GM12878 (cell line): ENCODE results near the gene ZIC1. TPM values are rescaled to one million over a fixed set of nuclear protein-coding genes. Genes with fewer than 3 reads are reported as not detected.

Experiments
- ATAC-seq: fragments of 200-7000 bp; cut with Tn5 transposase; 3 replicates; pipeline ENCODE4 v1.9.1; 2020; ENCODE audit warnings: mild to moderate bottlenecking, moderate library complexity
- BruUV-seq: library from RNA; stranded (reverse); fragments of 400-500 nt; replicated peaks from 2 replicates; lab custom pipeline; 2021; lab: Mats Ljungman, UMichigan
- CTCF ChIA-PET: fragments of 300-600 bp; sonication (Branson Sonifier 250); formaldehyde crosslinking; extraction: SDS; loops from one replicate; lab custom pipeline; 2021; ENCODE audit warnings: inconsistent platforms; lab: Yijun Ruan, JAX
- POLR2A ChIA-PET: fragments of 350-600 bp; formaldehyde crosslinking; extraction: SDS; loops from one replicate; lab custom pipeline; 2021; ENCODE audit warnings: inconsistent platforms; lab: Charles Lee
- RAD21 ChIA-PET: fragments of 300-600 bp; sonication (Branson Sonifier 250); formaldehyde crosslinking; loops from one replicate; lab custom pipeline; 2023; ENCODE audit warnings: antibody characterized with exemption; ENCODE audit not compliant: unreplicated experiment; lab: Charles Lee
- SMC1A ChIA-PET: fragments of 300-600 bp; sonication (Branson Sonifier 250); formaldehyde crosslinking; loops from one replicate; lab custom pipeline; 2023; ENCODE audit not compliant: unreplicated experiment, uncharacterized antibody; lab: Charles Lee
- DNase-seq: peaks from one replicate; pipeline ENCODE4 v3.0.0-alpha.2; 2011; ENCODE audit warnings: low read depth, low spot score
- FAIRE-seq: peaks from 3 replicates; lab custom pipeline; 2011; peaks lifted over from hg19 to GRCh38; lab: Jason Lieb, UNC
- H2AFZ ChIP-seq: 2 replicates; pipeline ENCODE4 v1.6.0; 2011; ENCODE audit warnings: low read depth, low read length, control low read depth; ENCODE audit not compliant: control insufficient read depth
- H3K27ac ChIP-seq: 2 replicates; pipeline ENCODE4 v1.5.1; 2011; ENCODE audit warnings: control low read depth; ENCODE audit not compliant: control insufficient read depth, insufficient read depth
- H3K27me3 ChIP-seq, 2 experiments: replicated peaks in 1 of 2; 2 replicates each; pipeline versions ENCODE4 v1.6.0 to v1.6.1; 2011; ENCODE audit warnings: low read length in 1 of 2; ENCODE audit not compliant: control insufficient read depth in 2 of 2, insufficient read depth in 2 of 2
- H3K36me3 ChIP-seq, 2 experiments: 2 replicates each; pipeline ENCODE4 v1.5.1; 2011; ENCODE audit warnings: low read length in 1 of 2; ENCODE audit not compliant: control insufficient read depth in 2 of 2, insufficient read depth in 2 of 2
- H3K4me1 ChIP-seq: 2 replicates; pipeline ENCODE4 v1.6.1; 2011; ENCODE audit warnings: mild to moderate bottlenecking, low read length, moderate library complexity, mixed read lengths; ENCODE audit not compliant: control insufficient read depth, insufficient read depth
- H3K4me2 ChIP-seq: 2 replicates; pipeline ENCODE4 v1.6.0; 2011; ENCODE audit warnings: control low read depth; ENCODE audit not compliant: control insufficient read depth, insufficient read depth
- H3K4me3 ChIP-seq: fragments of 200-600 bp; sonication (generic); 2 replicates; pipeline ENCODE4 v1.5.1; 2016
- H3K79me2 ChIP-seq: 2 replicates; pipeline ENCODE4 v1.6.0; 2011; ENCODE audit warnings: low read length; ENCODE audit not compliant: control insufficient read depth, insufficient read depth
- H3K9ac ChIP-seq: 2 replicates; pipeline ENCODE4 v1.8.0; 2011; ENCODE audit warnings: low read length, control low read depth, mixed read lengths; ENCODE audit not compliant: control insufficient read depth, insufficient read depth
- H3K9me3 ChIP-seq: replicated peaks from 3 replicates; pipeline ENCODE4 v1.5.1; 2011; ENCODE audit warnings: mild to moderate bottlenecking, low read length; ENCODE audit not compliant: control insufficient read depth, insufficient read depth
- H4K20me1 ChIP-seq: 2 replicates; pipeline ENCODE4 v1.6.0; 2011; ENCODE audit not compliant: control insufficient read depth, insufficient read depth
- CHD2 ChIP-seq: IDR thresholded peaks from 2 replicates; pipeline ENCODE4 v1.6.1; 2011; ENCODE audit warnings: low read depth, low read length, improper control_type of control experiment, borderline replicate concordance
- CTCF ChIP-seq, 3 experiments: IDR thresholded peaks in 2 of 3; conservative IDR thresholded peaks in 1 of 3; 2 replicates each; pipeline ENCODE4 v1.5.1; 2011; ENCODE audit warnings: low read depth in 3 of 3, low read length in 3 of 3, mild to moderate bottlenecking in 3 of 3, control low read depth in 2 of 3, moderate library complexity in 2 of 3, inconsistent platforms in 1 of 3, mixed read lengths in 1 of 3; ENCODE audit not compliant: control insufficient read depth in 2 of 3, insufficient read depth in 1 of 3; ENCODE audit errors: extremely low read depth in 1 of 3
- RAD21 ChIP-seq: IDR thresholded peaks from 2 replicates; pipeline ENCODE4 v1.6.1; 2011; ENCODE audit warnings: mild to moderate bottlenecking, low read depth, low read length, moderate library complexity; ENCODE audit not compliant: insufficient read depth
- SMC3 ChIP-seq: IDR thresholded peaks from 2 replicates; pipeline ENCODE4 v1.6.1; 2011; ENCODE audit warnings: low read length, improper control_type of control experiment, borderline replicate concordance
- WGBS: methylation state at CpG from one replicate; pipeline ENCODE4 v1.1.6; 2016; ENCODE audit warnings: low lambda C conversion rate; ENCODE audit not compliant: insufficient replicate concordance, insufficient coverage; ENCODE audit errors: missing lambda C conversion rate; 5-methylcytosine and 5-hydroxymethylcytosine counted together
- in situ Hi-C: fragments of 300-500 bp; cut with MboI; formaldehyde crosslinking; loops from 9 replicates; pipeline ENCODE4 v1.14.3; 2018; ENCODE audit warnings: mixed read lengths
- intact Hi-C: fragments of 100-400 bp; cut with micrococcal nuclease; formaldehyde crosslinking; loops from one replicate; pipeline ENCODE4 v1.14.2; 2022; ENCODE audit not compliant: unreplicated experiment
- polyA plus RNA-seq, 11 experiments: library from polyadenylated mRNA; depleted of rRNA in 4 of 11; unstranded in 6 of 11; stranded (reverse) in 5 of 11; fragments of >200 nt; fragmentation: Nextera tagmentation in 4 of 11; fragmentation: Illumina TruSeq in 1 of 11; extraction: Ambion mirVana in 4 of 11; extraction: Trizol in 1 of 11; gene quantifications; 1 replicate in 1 of 11; 2 replicates in 10 of 11; pipeline versions ENCODE4 v1.2.1 to v1.2.3, GENCODE V29; 2011 to 2016; ENCODE audit warnings: inconsistent platforms in 2 of 11, missing spikeins in 2 of 11, low read depth in 1 of 11
- total RNA-seq, 4 experiments: library from RNA; depleted of rRNA in 3 of 4; stranded (reverse); fragments of >200 nt in 3 of 4; fragmentation: Illumina TruSeq in 1 of 4; extraction: Trizol in 1 of 4; gene quantifications; 2 replicates each; pipeline versions ENCODE4 v1.2.1 to v1.2.3, GENCODE V29; 2013 to 2021

Gene ZIC1
- total and polyA plus RNA-seq, 10 of the 15 experiments (the other 5 are each of a cell fraction or from before 2014, with no cell fraction given), result not detected

DNA sequence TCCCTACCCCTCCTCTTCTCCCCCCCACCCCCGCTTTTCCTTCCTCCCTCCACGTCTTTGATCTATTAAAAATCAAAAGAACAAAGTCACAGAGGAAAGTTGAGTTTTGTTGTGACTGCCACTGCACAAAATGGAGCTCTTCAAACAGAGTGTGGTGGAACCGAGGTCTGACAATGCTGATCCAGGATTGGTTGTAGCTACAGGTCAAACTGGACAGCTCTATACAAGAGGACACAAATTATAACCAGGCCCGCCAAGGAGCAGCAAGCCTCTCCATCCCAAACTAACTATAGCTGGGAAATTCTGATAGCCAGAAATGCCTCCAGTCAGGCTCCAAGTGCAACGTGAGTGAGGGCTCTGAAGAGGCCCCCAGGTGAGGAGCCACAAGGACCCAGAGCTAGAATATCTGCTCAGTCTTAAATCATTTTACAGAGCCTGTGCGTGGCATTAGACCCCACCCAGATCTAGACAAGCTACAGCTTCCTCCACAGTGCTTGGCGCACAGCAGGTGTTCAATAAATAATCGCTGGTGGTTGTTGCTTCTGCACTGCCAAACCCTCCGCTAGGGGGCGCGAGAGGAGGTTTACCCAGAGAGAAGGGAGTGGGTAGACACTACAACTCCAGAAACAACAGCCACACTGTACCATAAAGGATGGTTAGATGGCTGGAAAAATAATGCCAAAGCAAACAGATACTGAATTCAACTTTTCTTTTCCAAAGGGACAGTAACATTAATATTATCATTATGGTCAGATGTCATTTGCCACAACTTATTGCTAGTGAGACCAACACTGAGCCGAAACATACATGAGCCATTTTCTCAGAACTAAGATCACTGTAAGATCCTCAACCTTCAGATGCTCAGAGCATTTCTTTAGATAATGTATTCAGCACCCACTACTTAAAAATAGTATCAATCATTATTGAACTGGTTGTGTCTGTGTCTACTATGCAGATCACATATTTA is 47.4 kb upstream of the ZIC1 start:
- no peaks in the 10 kb centered on the region; the same call in 2 of the 3 replicates for H3K9me3 ChIP-seq
- TF ChIP-seq CTCF (IDR thresholded peaks at IDR 0.05 in 2 of 3, conservative IDR thresholded peaks at IDR 0.05 in 1 of 3; ENCODE audit: control insufficient read depth in 2 of 3, extremely low read depth in 1 of 3, insufficient read depth in 1 of 3, low read depth in 3 of 3, low read length in 3 of 3) (peak; percentile 61 to 66 (median 64)), CHD2 (no peak), RAD21 (peak; percentile 41; the same call in 1 of the 2 replicates), SMC3 (peak; percentile 31; the same call in 1 of the 2 replicates)
- WGBS, result 7% methylated on average over 11 of the region's 12 CpGs
- H3K4me3 ChIP-seq, result no peak overlapping the region
- H3K36me3 ChIP-seq, result no peaks in the 10 kb centered on the region
- H2AFZ ChIP-seq, result no peak overlapping the region
- no peaks in the 10 kb centered on the region for H3K4me1 ChIP-seq
- no peaks in the 10 kb centered on the region for H4K20me1 ChIP-seq
- H3K9ac ChIP-seq, result no peak overlapping the region
- no peak overlapping the region for H3K27ac ChIP-seq
- no peak for FAIRE-seq
- in situ Hi-C loops (no loop called here), intact Hi-C loops (loop anchor here (10.0 kb wide), 1 partner anchor 1023 kb away; no protein-coding TSS in a partner anchor)
- no peak overlapping the region for H3K4me2 ChIP-seq
- H3K27me3 ChIP-seq, result peaks cover 5 to 26% of the 10 kb centered on the region in 2 experiments
- SMC1A ChIA-PET, result interaction anchor here (0.6 to 2.5 kb wide), 7 partner anchors 9 to 801 kb away, joined by 3 to 15 read pairs (median 3); no protein-coding TSS in a partner anchor
- RAD21 ChIA-PET, result interaction anchor here (0.7 to 3.7 kb wide), 5 partner anchors 255 to 841 kb away, joined by 3 to 16 read pairs (median 4); no protein-coding TSS in a partner anchor
- ATAC-seq, result peak; percentile 94
- BruUV-seq, result no TSS peak
- no peak for DNase-seq
- POLR2A ChIA-PET, result no interaction called here
- H3K79me2 ChIP-seq, result no peaks in the 10 kb centered on the region
- CTCF ChIA-PET, result interaction anchor here (0.6 to 3.7 kb wide), 13 partner anchors 12 to 1515 kb away, joined by 3 to 40 read pairs (median 3); no protein-coding TSS in a partner anchor
